Measurements from ENCODE around the gene KAT14. TPM values are rescaled to one million over a fixed set of nuclear protein-coding genes. Genes with fewer than 3 reads are reported as not detected.
A peak's percentile ranks its signal among the peaks of the same experiment; 100 is the strongest.

The KAT14 gene
- total RNA-seq, 4 donors from 2014 or later: 6.5 to 11.8 (median 9.8) TPM

- peaks cover 12 to 46% (median 13%) of the 10 kb centered on the region in 3 donors for H3K4me1 ChIP-seq
- 25 to 27% methylated on average over 6 to 7 of the region's 7 CpGs for WGBS, 2 donors
- no peak for DNase-seq
- H3K36me3 ChIP-seq: peaks cover 0 to 18% (median 7%) of the 10 kb centered on the region in 3 donors
- H3K4me3 ChIP-seq: peak overlapping the region; percentile 83 to 94 (median 88)
- intact Hi-C loops (cut with DNase I): no loop called here
- H3K27me3 ChIP-seq: no peaks in the 10 kb centered on the region
- peak overlapping the region in 3 of 4 donors; percentile 88 to 95 (median 95) for H3K27ac ChIP-seq
- H3K9me3 ChIP-seq: no peaks in the 10 kb centered on the region
- TF ChIP-seq CTCF (IDR thresholded peaks at IDR 0.05) (no peak), POLR2A (IDR thresholded peaks at IDR 0.05) (no peak)
Observed at GRCh38 chr20:18138639-18139583, 1.2 kb downstream of the KAT14 start.

- intact Hi-C loops (cut with DNase I): no loop called here
- H3K9me3 ChIP-seq: no peaks in the 10 kb centered on the region
- DNase-seq: no peak
- no peak overlapping the region for H3K4me3 ChIP-seq
- H3K27ac ChIP-seq: no peak overlapping the region
- 72 to 80% methylated on average over 2 of the region's 2 CpGs for WGBS, 2 donors
- no peak for TF ChIP-seq CTCF (IDR thresholded peaks at IDR 0.05)
- no peak for TF ChIP-seq POLR2A (IDR thresholded peaks at IDR 0.05)
- peaks cover 12 to 40% (median 13%) of the 10 kb centered on the region in 3 donors for H3K4me1 ChIP-seq
- H3K27me3 ChIP-seq: no peaks in the 10 kb centered on the region
- H3K36me3 ChIP-seq: peaks cover 0 to 28% (median 7%) of the 10 kb centered on the region in 3 donors
Observed at GRCh38 chr20:18139832-18140231, 2.2 kb downstream of the KAT14 start.

GRCh38 chr20:18144541-18145099 lies 7.0 kb downstream of the KAT14 start:
- H3K27me3 ChIP-seq: no peaks in the 10 kb centered on the region
- TF ChIP-seq CTCF (IDR thresholded peaks at IDR 0.05) (no peak), POLR2A (IDR thresholded peaks at IDR 0.05) (no peak)
- H3K4me3 ChIP-seq: no peak overlapping the region
- peaks cover 0 to 20% (median 5%) of the 10 kb centered on the region in 3 donors for H3K4me1 ChIP-seq
- no peak overlapping the region for H3K27ac ChIP-seq
- WGBS, 2 donors: 90 to 92% methylated on average over 1 of the region's 1 CpG
- H3K36me3 ChIP-seq: peaks cover 0 to 72% (median 7%) of the 10 kb centered on the region in 3 donors
- DNase-seq: no peak
- intact Hi-C loops (cut with DNase I): no loop called here
- no peaks in the 10 kb centered on the region for H3K9me3 ChIP-seq

- Histone ChIP-seq H3K9me3 (no peaks in the 10 kb centered on the region), H3K4me3 (no peak overlapping the region), H3K36me3 (peaks cover 0 to 87% (median 7%) of the 10 kb centered on the region in 3 donors), H3K27me3 (no peaks in the 10 kb centered on the region), H3K27ac (no peak overlapping the region), H3K4me1 (no peaks in the 10 kb centered on the region)
- TF ChIP-seq POLR2A (IDR thresholded peaks at IDR 0.05) (no peak), CTCF (IDR thresholded peaks at IDR 0.05) (no peak)
- intact Hi-C loops (cut with DNase I): no loop called here
- no peak for DNase-seq
- WGBS, 2 donors: 96% methylated on average over 9 of the region's 9 CpGs
Observed at GRCh38 chr20:18154342-18154741, 16.7 kb downstream of the KAT14 start.

GRCh38 chr20:18156045-18156444 lies 18.4 kb downstream of the KAT14 start:
- Histone ChIP-seq H3K9me3 (no peaks in the 10 kb centered on the region), H3K36me3 (peaks cover 0 to 87% (median 7%) of the 10 kb centered on the region in 3 donors), H3K27me3 (no peaks in the 10 kb centered on the region), H3K27ac (no peak overlapping the region), H3K4me3 (no peak overlapping the region), H3K4me1 (no peaks in the 10 kb centered on the region)
- intact Hi-C loops (cut with DNase I): no loop called here
- TF ChIP-seq POLR2A (IDR thresholded peaks at IDR 0.05) (no peak), CTCF (IDR thresholded peaks at IDR 0.05) (no peak)
- no peak for DNase-seq
- WGBS, 2 donors: 90 to 95% methylated on average over 4 of the region's 4 CpGs
